Hepatic stellate cell (primary cell): Measurements from ENCODE around the gene TMED8.

ENCODE experiments used
- DNase-seq: peaks from one replicate; pipeline ENCODE4 v3.0.0; 2011; ENCODE audit warnings: low spot score

TMED8 gene

GRCh38 chr14:77296155-77296554 lies 80.7 kb downstream of the TMED8 start:
- DNase-seq: no peak

DNA sequence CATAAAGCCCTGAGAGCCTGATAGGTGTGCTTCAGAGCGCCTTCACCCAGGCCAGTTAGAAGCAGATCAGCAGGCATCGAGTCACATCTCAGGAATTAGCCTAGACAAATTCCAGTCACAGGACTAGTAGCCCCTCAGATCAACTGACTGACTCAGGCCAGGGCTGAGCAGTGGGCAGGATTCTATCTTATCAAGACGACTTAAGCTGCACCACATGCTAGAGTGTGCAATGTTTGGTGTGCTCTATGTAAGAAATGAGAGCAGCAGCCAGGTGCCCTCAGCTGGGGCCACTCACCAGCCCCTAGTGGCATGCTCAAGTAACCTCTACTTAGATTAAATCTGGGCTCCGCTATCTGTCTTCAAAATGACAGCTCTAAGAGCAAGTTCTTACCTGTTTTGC lies 86.2 kb downstream of the TMED8 start:
- DNase-seq: peak; percentile 50

DNA sequence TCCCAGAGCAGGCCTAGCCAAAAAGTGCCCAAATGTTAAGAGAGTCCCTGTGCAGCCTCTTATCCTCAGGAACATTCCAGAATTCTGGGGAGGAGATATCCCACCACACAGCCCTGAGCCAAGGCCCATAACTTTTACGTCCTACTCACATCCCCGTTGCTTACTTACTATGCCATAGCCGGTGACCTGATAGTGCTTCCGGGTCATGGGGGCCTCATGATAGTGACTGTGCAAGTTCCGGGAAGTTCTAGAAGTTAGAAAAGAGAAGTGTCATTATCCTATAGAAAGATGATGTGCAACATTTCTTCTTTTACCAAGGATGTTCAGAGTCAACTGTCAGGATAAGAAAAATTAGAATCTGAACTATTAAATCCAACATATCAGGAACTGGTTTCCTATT lies 90.3 kb downstream of the TMED8 start:
- DNase-seq: no peak
